K562 (cell line): ENCODE results near the gene HACE1. TPM values are rescaled to one million over a fixed set of nuclear protein-coding genes. Genes with fewer than 3 reads are reported as not detected.
"Not testable (repeated sequence)": the region's sequence is repeated elsewhere in the genome, so short reads cannot be mapped to it uniquely, and the experiment has no call there.

Experiments used
- ATAC-seq: fragments of 200-7000 bp; cut with Tn5 transposase; 3 replicates; pipeline ENCODE4 v1.9.1; 2020; ENCODE audit warnings: moderate library complexity
- BruUV-seq: library from RNA; stranded (reverse); fragments of 400-500 nt; replicated peaks from 2 replicates; lab custom pipeline; 2021; lab: Mats Ljungman, UMichigan
- CTCF ChIA-PET: fragments of 300-600 bp; formaldehyde crosslinking; extraction: SDS; loops from one replicate; lab custom pipeline; 2021; ENCODE audit warnings: low intra/inter-chr PET ratio; lab: Yijun Ruan, JAX
- POLR2A ChIA-PET: fragments of 300-600, 350-650 bp; sonication (Branson Sonifier 250); formaldehyde crosslinking; extraction: SDS; loops from one replicate; lab custom pipeline; 2021; ENCODE audit warnings: antibody characterized with exemption, inconsistent platforms; lab: Yijun Ruan, JAX
- DNase-seq, 4 experiments: peaks; one replicate each; pipeline versions ENCODE4 v3.0.0 to v3.0.0-alpha.2; 2011 to 2018; ENCODE audit warnings: low spot score in 3 of 4, mixed read lengths in 3 of 4; ENCODE audit errors: extremely low read depth in 1 of 4
- FAIRE-seq: peaks from 2 replicates; lab custom pipeline; 2011; peaks lifted over from hg19 to GRCh38; lab: Jason Lieb, UNC
- H2AFZ ChIP-seq: 2 replicates; pipeline ENCODE4 v1.6.0; 2011; ENCODE audit warnings: low read depth, low read length, control low read depth, inconsistent platforms
- H3K27ac ChIP-seq: fragments of 200-600 bp; 3 replicates; pipeline ENCODE4 v1.8.0; 2011; ENCODE audit warnings: low read depth, mild to moderate bottlenecking, control low read depth, inconsistent platforms, low read length, moderate library complexity, mixed read lengths; ENCODE audit errors: extremely low read depth
- H3K27me3 ChIP-seq, 2 experiments: fragments of 300-600 bp in 1 of 2; 2 replicates in 1 of 2; 3 replicates in 1 of 2; pipeline versions ENCODE4 v1.6.0 to v1.8.0; 2011; ENCODE audit warnings: inconsistent platforms in 2 of 2, low read length in 2 of 2, mild to moderate bottlenecking in 1 of 2, mixed read lengths in 1 of 2, moderate library complexity in 1 of 2; ENCODE audit not compliant: control insufficient read depth in 2 of 2, insufficient read depth in 2 of 2
- H3K36me3 ChIP-seq: fragments of 300-600 bp; 3 replicates; pipeline ENCODE4 v1.8.0; 2011; ENCODE audit warnings: mild to moderate bottlenecking, low read length, inconsistent platforms; ENCODE audit not compliant: control insufficient read depth, insufficient read depth
- H3K4me1 ChIP-seq, 2 experiments: fragments of 200-600 bp in 1 of 2; replicated peaks in 1 of 2; 2 replicates in 1 of 2; 3 replicates in 1 of 2; pipeline versions ENCODE4 v1.5.1 to v1.8.0; 2011; ENCODE audit warnings: inconsistent platforms in 2 of 2, low read length in 2 of 2, mild to moderate bottlenecking in 1 of 2, mixed read lengths in 1 of 2, moderate library complexity in 1 of 2; ENCODE audit not compliant: control insufficient read depth in 2 of 2, insufficient read depth in 2 of 2
- H3K4me2 ChIP-seq: 2 replicates; pipeline ENCODE4 v1.6.1; 2011; ENCODE audit warnings: low read length, control low read depth, inconsistent platforms, mixed read lengths; ENCODE audit not compliant: insufficient read depth
- H3K4me3 ChIP-seq: fragments of 200-600 bp; sonication (generic), shearing (Covaris generic); 2 replicates; pipeline ENCODE4 v1.5.1; 2016; ENCODE audit warnings: control low read depth, inconsistent platforms
- H3K79me2 ChIP-seq: fragments of 200-600 bp; 3 replicates; pipeline ENCODE4 v1.8.0; 2011; ENCODE audit warnings: low read length, inconsistent platforms; ENCODE audit not compliant: control insufficient read depth, insufficient read depth
- H3K9ac ChIP-seq, 2 experiments: 2 replicates each; pipeline versions ENCODE4 v1.6.0 to v1.6.1; 2011; ENCODE audit warnings: low read depth in 2 of 2, low read length in 2 of 2, control low read depth in 1 of 2, inconsistent platforms in 1 of 2, mild to moderate bottlenecking in 1 of 2, mixed read lengths in 1 of 2; ENCODE audit not compliant: insufficient read depth in 1 of 2
- H3K9me1 ChIP-seq: one replicate; pipeline ENCODE4 v1.6.0; 2011; ENCODE audit warnings: inconsistent platforms, mild to moderate bottlenecking, low read length, moderate library complexity; ENCODE audit not compliant: control insufficient read depth, insufficient read depth
- H3K9me3 ChIP-seq: replicated peaks from 2 replicates; pipeline ENCODE4 v1.5.1; 2011; ENCODE audit warnings: low read depth, low read length, inconsistent platforms; ENCODE audit not compliant: control insufficient read depth, insufficient read depth
- H4K20me1 ChIP-seq: replicated peaks from 2 replicates; pipeline ENCODE4 v1.6.1; 2011; ENCODE audit warnings: low read length, inconsistent platforms, mixed read lengths; ENCODE audit not compliant: control insufficient read depth, insufficient read depth
- POLR2AphosphoS2 ChIP-seq: IDR thresholded peaks from 2 replicates; pipeline ENCODE4 v1.6.1; 2012; ENCODE audit warnings: low read length, improper control_type of control experiment
- SRSF7 ChIP-seq: fragments of 200-400 bp; formaldehyde crosslinking; optimal IDR thresholded peaks from 2 replicates; pipeline ENCODE3; 2017; ENCODE audit warnings: mild to moderate bottlenecking, low read depth, low read length
- ZNF778 ChIP-seq: fragments of 450-650 bp; formaldehyde crosslinking; IDR thresholded peaks from 2 replicates; pipeline ENCODE4 v1.4.0; 2020; ENCODE audit warnings: mild to moderate bottlenecking, moderate library complexity
- WGBS: fragments of 100-300 bp; shearing (Covaris generic); methylation state at CpG from one replicate; pipeline ENCODE4 v1.1.6; 2016; ENCODE audit warnings: low coverage, mixed read lengths; ENCODE audit not compliant: insufficient coverage; ENCODE audit errors: missing lambda C conversion rate; 5-methylcytosine and 5-hydroxymethylcytosine counted together
- in situ Hi-C: fragments of 300-500 bp; cut with MboI; formaldehyde crosslinking; loops from 4 replicates; pipeline ENCODE4 v1.15.0; 2018; ENCODE audit warnings: inconsistent platforms, mixed read lengths
- intact Hi-C: fragments of 100-400 bp; cut with micrococcal nuclease; formaldehyde crosslinking; loops from 2 replicates; pipeline ENCODE4 v1.14.2; 2022
- polyA plus RNA-seq, 8 experiments: library from polyadenylated mRNA; depleted of rRNA in 4 of 8; stranded (reverse) in 5 of 8; unstranded in 3 of 8; fragments of >200 nt; fragmentation: Nextera tagmentation in 2 of 8; fragmentation: Illumina TruSeq in 1 of 8; extraction: Ambion mirVana in 2 of 8; extraction: Trizol in 1 of 8; gene quantifications; 2 replicates each; pipeline versions ENCODE4 v1.2.1 to v1.2.3, GENCODE V29; 2011 to 2014; ENCODE audit warnings: inconsistent platforms in 1 of 8, missing spikeins in 1 of 8
- total RNA-seq, 7 experiments: library from RNA; depleted of rRNA in 6 of 7; stranded (reverse); fragments of >200 nt in 6 of 7; fragmentation: Illumina TruSeq in 2 of 7; extraction: Trizol in 2 of 7; gene quantifications; 2 replicates each; pipeline versions ENCODE4 v1.2.1 to v1.2.3, GENCODE V29; 2011 to 2021; ENCODE audit warnings: low replicate concordance in 1 of 7

Gene HACE1
- total and polyA plus RNA-seq, 9 of the 15 experiments (the other 6 are each of a cell fraction or from before 2014, with no cell fraction given) = 3.6 to 19.9 (median 9.1) TPM

DNA sequence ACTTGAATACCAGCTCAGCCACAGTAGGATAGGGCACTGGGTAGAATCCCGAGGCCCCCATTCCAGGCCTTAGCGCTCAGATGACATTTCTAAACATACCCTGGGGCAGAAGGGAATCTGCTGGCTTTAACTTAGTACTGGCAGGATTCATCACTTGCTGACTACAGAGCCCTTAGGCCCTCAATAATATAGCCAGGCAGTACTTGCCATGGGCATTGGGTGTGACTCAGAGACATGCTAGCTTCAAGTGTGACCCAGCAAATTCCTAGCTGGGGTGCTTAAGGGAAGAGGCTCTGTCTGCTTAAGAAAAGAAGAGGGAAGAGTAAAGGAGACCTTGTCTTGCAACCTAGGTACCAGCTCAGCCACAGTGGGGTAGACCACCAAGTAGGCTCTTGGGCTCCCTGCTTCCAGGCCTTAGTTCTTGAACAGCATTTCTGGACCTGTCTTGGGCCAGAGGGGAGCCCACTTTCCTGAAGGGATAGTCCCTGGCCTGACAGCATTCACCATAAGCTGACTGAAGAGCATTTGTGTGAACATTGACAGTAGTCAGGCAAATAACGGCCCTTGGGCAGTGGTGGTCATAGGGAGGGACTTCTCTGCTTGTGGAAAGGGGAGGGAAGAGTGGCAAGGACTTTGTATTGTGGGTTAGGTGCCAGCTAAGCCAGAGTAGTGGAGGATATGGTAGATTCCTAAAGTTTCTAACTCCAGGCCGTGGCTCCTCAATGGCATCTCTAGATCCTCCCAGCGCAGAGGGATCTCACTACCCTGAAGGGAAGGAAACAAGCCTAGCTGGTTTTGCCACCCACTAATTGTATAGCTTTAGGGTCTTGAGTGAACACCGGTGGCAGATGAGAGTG lies 48.5 kb upstream of the HACE1 start (continued):
- TF ChIP-seq SRSF7 = no peak
- TF ChIP-seq POLR2AphosphoS2 = no peak
- TF ChIP-seq ZNF778 (CRISPR knock-in tag) = no peak

DNA sequence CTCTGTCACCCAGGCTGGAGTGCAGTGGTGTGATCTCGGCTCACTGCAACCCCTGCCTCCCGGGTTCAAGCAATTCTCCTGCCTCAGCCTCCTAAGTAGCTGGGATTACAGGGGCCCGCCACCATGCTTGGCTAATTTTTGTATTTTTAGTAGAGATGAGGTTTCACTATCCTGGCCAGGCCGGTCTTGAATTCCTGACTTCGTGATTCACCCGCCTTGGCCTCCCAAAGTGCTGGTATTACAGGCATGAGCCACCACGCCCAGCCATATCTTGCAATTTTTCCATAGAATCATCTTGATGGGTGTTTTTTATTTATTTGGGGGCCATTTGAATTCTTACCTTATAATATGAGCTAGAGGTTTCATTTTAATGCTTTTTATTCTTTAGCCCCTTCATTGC lies 39.2 kb upstream of the HACE1 start:
- H3K4me3 ChIP-seq, H3K27me3 ChIP-seq, H3K4me1 ChIP-seq, H3K4me2 ChIP-seq, in situ Hi-C loops, DNase-seq, H3K9me1 ChIP-seq, FAIRE-seq, H3K36me3 ChIP-seq, CTCF ChIA-PET, H3K79me2 ChIP-seq, H3K27ac ChIP-seq, H3K9me3 ChIP-seq, ATAC-seq, BruUV-seq, H3K9ac ChIP-seq, H2AFZ ChIP-seq, H4K20me1 ChIP-seq: not testable (repeated sequence)
- 3% methylated on average over 5 of the region's 7 CpGs for WGBS
- intact Hi-C loops = loop anchor here (5.0 kb wide), 1 partner anchor 178 kb away; no protein-coding TSS in a partner anchor
- POLR2A ChIA-PET = interaction anchor here (0.6 kb wide), 1 partner anchor 16 kb away, joined by 4 read pairs; no protein-coding TSS in a partner anchor
